ENCODE data around the gene NIT2. TPM values are rescaled to one million over a fixed set of nuclear protein-coding genes. Genes with fewer than 3 reads are reported as not detected.
A peak's percentile ranks its signal among the peaks of the same experiment; 100 is the strongest.
"Not testable (repeated sequence)": the region's sequence is repeated elsewhere in the genome, so short reads cannot be mapped to it uniquely, and the experiment has no call there.

NIT2 gene
- total RNA-seq, 4 donors from 2014 or later = 25.9 to 81.4 (median 32.1) TPM

- peaks cover 12% of the 10 kb centered on the region for H3K4me1 ChIP-seq
- H3K9me3 ChIP-seq = no peaks in the 10 kb centered on the region
- H3K36me3 ChIP-seq = no peaks in the 10 kb centered on the region
- TF ChIP-seq POLR2AphosphoS5 (IDR thresholded peaks at IDR 0.05) = no peak
- TF ChIP-seq POLR2A (IDR thresholded peaks at IDR 0.05) = no peak
- no peak for TF ChIP-seq EP300 (IDR thresholded peaks at IDR 0.05)
- TF ChIP-seq CTCF (IDR thresholded peaks at IDR 0.05) = no peak
- H3K27me3 ChIP-seq = no peaks in the 10 kb centered on the region
- no peak overlapping the region for H3K4me3 ChIP-seq
- DNase-seq (ENCODE audit: low spot score in 2 of 2) = no peak
- WGBS = 86% methylated on average over 5 of the region's 5 CpGs
- no peak overlapping the region for H3K27ac ChIP-seq
Observed at GRCh38 chr3:100330651-100331050, 3.9 kb upstream of the NIT2 start.

DNA sequence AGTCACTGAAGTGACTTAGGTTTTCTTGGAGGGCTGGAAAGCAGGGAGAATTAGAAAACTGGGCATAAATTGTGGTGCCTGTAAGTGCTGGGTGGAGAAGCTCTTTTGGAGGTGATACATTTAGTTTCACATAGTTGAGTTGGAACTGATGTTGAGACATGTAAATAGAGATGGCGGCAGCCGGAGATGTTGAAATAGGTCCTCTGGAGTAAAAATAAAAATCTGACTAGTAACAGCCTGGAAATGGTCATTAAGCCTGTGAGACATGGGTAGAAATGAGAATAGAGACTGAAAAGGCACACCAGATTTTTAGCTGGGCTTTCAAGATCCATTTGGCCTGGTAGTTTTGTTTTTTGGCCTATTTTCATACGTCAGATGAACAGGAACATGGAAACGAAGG is 2.9 kb upstream of the NIT2 start:
- peaks cover 16% of the 10 kb centered on the region for H3K4me1 ChIP-seq
- WGBS = 91% methylated on average over 4 of the region's 4 CpGs
- H3K27me3 ChIP-seq = no peaks in the 10 kb centered on the region
- no peak overlapping the region for H3K27ac ChIP-seq
- no peaks in the 10 kb centered on the region for H3K9me3 ChIP-seq
- no peak overlapping the region for H3K4me3 ChIP-seq
- H3K36me3 ChIP-seq = no peaks in the 10 kb centered on the region
- TF ChIP-seq CTCF (IDR thresholded peaks at IDR 0.05) (no peak), POLR2AphosphoS5 (IDR thresholded peaks at IDR 0.05) (no peak), POLR2A (IDR thresholded peaks at IDR 0.05) (no peak), EP300 (IDR thresholded peaks at IDR 0.05) (no peak)
- DNase-seq (ENCODE audit: low spot score in 2 of 2) = no peak

- Histone ChIP-seq H3K9me3 (no peaks in the 10 kb centered on the region), H3K27ac (no peak overlapping the region), H3K4me1 (peaks cover 16% of the 10 kb centered on the region), H3K27me3 (no peaks in the 10 kb centered on the region), H3K4me3 (no peak overlapping the region), H3K36me3 (no peaks in the 10 kb centered on the region)
- no peak for DNase-seq (ENCODE audit: low spot score in 2 of 2)
- TF ChIP-seq POLR2AphosphoS5 (IDR thresholded peaks at IDR 0.05) (no peak), EP300 (IDR thresholded peaks at IDR 0.05) (no peak), POLR2A (IDR thresholded peaks at IDR 0.05) (no peak), CTCF (IDR thresholded peaks at IDR 0.05) (no peak)
Observed at GRCh38 chr3:100333051-100333450, 1.5 kb upstream of the NIT2 start.

DNA sequence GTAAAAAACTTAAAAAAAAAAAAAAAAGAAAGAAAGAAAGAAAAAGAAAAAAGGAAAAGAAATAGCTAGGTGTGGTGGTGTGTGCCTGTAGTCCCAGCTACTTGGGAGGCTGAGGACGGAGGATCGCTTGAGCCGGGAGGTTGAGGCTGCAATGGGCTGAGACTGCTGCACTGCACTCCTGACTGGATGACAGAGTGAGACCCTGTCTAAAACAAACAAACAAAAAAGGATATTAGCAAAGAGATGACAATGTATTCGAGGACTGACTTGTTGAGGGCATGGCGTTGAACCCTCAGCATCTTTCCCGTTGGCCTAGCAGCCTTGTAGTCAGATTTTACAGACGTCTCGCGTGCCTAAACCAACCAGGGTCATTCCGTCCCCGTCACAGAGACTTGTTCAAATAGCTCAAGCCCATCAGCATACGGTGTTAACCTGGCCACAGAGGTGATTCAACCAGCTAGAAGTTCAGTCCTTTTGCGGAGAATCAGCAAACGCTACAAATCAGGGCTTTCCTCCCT is 528 bp upstream of the NIT2 start:
- Histone ChIP-seq H3K4me1 (peaks cover 16% of the 10 kb centered on the region), H3K27ac (peak overlapping the region; percentile 90), H3K9me3 (no peaks in the 10 kb centered on the region), H3K4me3 (peak overlapping the region; percentile 84), H3K27me3 (no peaks in the 10 kb centered on the region), H3K36me3 (no peaks in the 10 kb centered on the region)
- no peak for TF ChIP-seq POLR2AphosphoS5 (IDR thresholded peaks at IDR 0.05)
- TF ChIP-seq EP300 (IDR thresholded peaks at IDR 0.05) = no peak
- no peak for TF ChIP-seq POLR2A (IDR thresholded peaks at IDR 0.05)
- TF ChIP-seq CTCF (IDR thresholded peaks at IDR 0.05) = no peak
- no peak for DNase-seq (ENCODE audit: low spot score in 2 of 2)
- 37% methylated on average over 14 of the region's 14 CpGs for WGBS

- WGBS = 62% methylated on average over 14 of the region's 14 CpGs
- no peak for TF ChIP-seq EP300 (IDR thresholded peaks at IDR 0.05)
- no peak for TF ChIP-seq POLR2AphosphoS5 (IDR thresholded peaks at IDR 0.05)
- no peak for TF ChIP-seq CTCF (IDR thresholded peaks at IDR 0.05)
- TF ChIP-seq POLR2A (IDR thresholded peaks at IDR 0.05) = no peak
- H3K4me3 ChIP-seq = peak overlapping the region; percentile 84
- H3K27ac ChIP-seq = no peak overlapping the region
- H3K36me3 ChIP-seq = peaks cover 9% of the 10 kb centered on the region
- no peak for DNase-seq (ENCODE audit: low spot score in 2 of 2)
- no peaks in the 10 kb centered on the region for H3K9me3 ChIP-seq
- H3K27me3 ChIP-seq = no peaks in the 10 kb centered on the region
- H3K4me1 ChIP-seq = peaks cover 16% of the 10 kb centered on the region
Observed at GRCh38 chr3:100335434-100335833, 877 bp downstream of the NIT2 start.

GRCh38 chr3:100336229-100336628 is 1.7 kb downstream of the NIT2 start:
- H3K36me3 ChIP-seq = peaks cover 16% of the 10 kb centered on the region
- not testable (repeated sequence) for H3K27me3 ChIP-seq; H3K4me3 ChIP-seq; H3K27ac ChIP-seq; H3K9me3 ChIP-seq; DNase-seq (ENCODE audit: low spot score in 2 of 2)
- peaks cover 16% of the 10 kb centered on the region for H3K4me1 ChIP-seq
- 89% methylated on average over 10 of the region's 10 CpGs for WGBS

Data from suprapubic skin (tissue), 4 donors.